OCI-LY1 (cell line): ENCODE measurements around the gene GFI1B.
"Not testable (repeated sequence)": the region's sequence is repeated elsewhere in the genome, so short reads cannot be mapped to it uniquely, and the experiment has no call there.

Experiments
- H2AFZ ChIP-seq: fragments of 200-600 bp; sonication (generic), shearing (Covaris generic); 2 replicates; pipeline ENCODE4 v1.6.0; 2014; ENCODE audit warnings: antibody characterized with exemption, mild to moderate bottlenecking, low read length
- H3F3A ChIP-seq: fragments of 200-600 bp; sonication (generic), shearing (Covaris generic); 2 replicates; pipeline ENCODE4 v1.6.0; 2014; ENCODE audit warnings: mild to moderate bottlenecking, antibody characterized with exemption, low read length, moderate library complexity; ENCODE audit not compliant: insufficient read depth
- H3K27ac ChIP-seq: fragments of 200-600 bp; sonication (generic); 2 replicates; pipeline ENCODE4 v1.5.1; 2014; ENCODE audit warnings: low read length, mixed run types, mild to moderate bottlenecking, low read depth; ENCODE audit not compliant: poor library complexity, severe bottlenecking
- H3K27me3 ChIP-seq: fragments of 200-600 bp; sonication (generic); 2 replicates; pipeline ENCODE4 v1.6.0; 2014; ENCODE audit warnings: antibody characterized with exemption, mild to moderate bottlenecking, low read length, moderate library complexity; ENCODE audit not compliant: insufficient read depth
- H3K36me3 ChIP-seq: fragments of 200-600 bp; sonication (generic); 2 replicates; pipeline ENCODE4 v1.6.1; 2014; ENCODE audit warnings: mild to moderate bottlenecking, antibody characterized with exemption, low read length, moderate library complexity, mixed read lengths; ENCODE audit not compliant: insufficient read depth
- H3K4me1 ChIP-seq: fragments of 200-600 bp; sonication (generic); 2 replicates; pipeline ENCODE4 v1.5.1; 2014; ENCODE audit warnings: mild to moderate bottlenecking, low read length, moderate library complexity; ENCODE audit not compliant: insufficient read depth, severe bottlenecking
- H3K4me2 ChIP-seq: fragments of 200-600 bp; sonication (generic), shearing (Covaris generic); 2 replicates; pipeline ENCODE4 v1.6.1; 2014; ENCODE audit warnings: low read length
- H3K4me3 ChIP-seq: fragments of 200-600 bp; sonication (generic); 2 replicates; pipeline ENCODE4 v1.5.1; 2014; ENCODE audit warnings: low read length, low read depth, mild to moderate bottlenecking, mixed read lengths; ENCODE audit not compliant: poor library complexity, severe bottlenecking
- H3K79me2 ChIP-seq: fragments of 200-600 bp; shearing (Covaris generic); 2 replicates; pipeline ENCODE4 v1.6.1; 2016; ENCODE audit warnings: mixed run types, low read length, mixed read lengths; ENCODE audit not compliant: insufficient read depth
- H3K9ac ChIP-seq: fragments of 200-600 bp; sonication (generic), shearing (Covaris generic); 2 replicates; pipeline ENCODE4 v1.6.1; 2014; ENCODE audit warnings: mild to moderate bottlenecking, low read length, mixed read lengths
- H3K9me2 ChIP-seq: fragments of 200-600 bp; sonication (generic), shearing (Covaris generic); 2 replicates; pipeline ENCODE4 v1.6.1; 2014; ENCODE audit warnings: low read depth, mild to moderate bottlenecking, low read length, mixed read lengths
- H3K9me3 ChIP-seq: fragments of 200-600 bp; shearing (Covaris generic); 2 replicates; pipeline ENCODE4 v1.6.1; 2014; ENCODE audit warnings: low read length, mixed read lengths
- H4K20me1 ChIP-seq: fragments of 200-600 bp; sonication (generic), shearing (Covaris generic); 2 replicates; pipeline ENCODE4 v1.6.0; 2016; ENCODE audit warnings: mild to moderate bottlenecking, low read length; ENCODE audit not compliant: insufficient read depth
- EZH2 ChIP-seq: fragments of 200-600 bp; sonication (generic), shearing (Covaris generic); IDR thresholded peaks from 2 replicates; pipeline ENCODE4 v1.8.0; 2017; ENCODE audit warnings: borderline replicate concordance, mixed run types, mild to moderate bottlenecking, antibody characterized with exemption, low read length, moderate library complexity, mixed read lengths
- TF ChIP-seq, protein P1 (sequence below): fragments of 200-600 bp; sonication (generic), shearing (Covaris generic); IDR thresholded peaks from 2 replicates; pipeline ENCODE4 v1.5.1; 2017; ENCODE audit warnings: mild to moderate bottlenecking, antibody characterized with exemption, low read length, moderate library complexity, mixed read lengths

The GFI1B gene

DNA sequence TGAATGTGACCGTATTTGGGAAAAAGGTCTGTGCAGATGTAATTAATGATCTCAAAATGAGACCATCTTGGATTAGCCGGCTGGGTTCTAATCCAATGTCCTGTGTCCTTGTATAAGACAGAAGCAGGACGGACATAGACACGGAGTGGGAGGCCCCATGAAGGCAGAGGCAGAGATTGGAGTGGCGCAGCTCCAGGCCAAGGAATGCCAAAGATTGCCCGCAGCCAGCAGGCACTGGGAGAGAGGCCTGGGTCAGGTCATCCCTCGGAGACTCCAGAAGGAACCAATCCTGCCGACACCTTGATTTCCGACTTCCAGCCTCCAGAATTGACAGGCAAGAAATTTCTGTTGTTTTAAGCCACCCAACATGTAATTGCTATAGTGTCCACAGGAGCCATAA is 13.0 kb upstream of the GFI1B start:
- Histone ChIP-seq H3K9me3 (no peaks in the 10 kb centered on the region), H3K4me3 (no peak overlapping the region), H3K4me1 (peaks cover 4% of the 10 kb centered on the region), H3K9ac (no peak overlapping the region), H4K20me1 (no peaks in the 10 kb centered on the region), H3K79me2 (no peaks in the 10 kb centered on the region), H3K9me2 (no peaks in the 10 kb centered on the region), H3K36me3 (no peaks in the 10 kb centered on the region), H3F3A (no peaks in the 10 kb centered on the region), H3K4me2 (no peak overlapping the region), H3K27me3 (no peaks in the 10 kb centered on the region), H2AFZ (no peak overlapping the region), H3K27ac (no peak overlapping the region)
- TF ChIP-seq, protein P1, sequence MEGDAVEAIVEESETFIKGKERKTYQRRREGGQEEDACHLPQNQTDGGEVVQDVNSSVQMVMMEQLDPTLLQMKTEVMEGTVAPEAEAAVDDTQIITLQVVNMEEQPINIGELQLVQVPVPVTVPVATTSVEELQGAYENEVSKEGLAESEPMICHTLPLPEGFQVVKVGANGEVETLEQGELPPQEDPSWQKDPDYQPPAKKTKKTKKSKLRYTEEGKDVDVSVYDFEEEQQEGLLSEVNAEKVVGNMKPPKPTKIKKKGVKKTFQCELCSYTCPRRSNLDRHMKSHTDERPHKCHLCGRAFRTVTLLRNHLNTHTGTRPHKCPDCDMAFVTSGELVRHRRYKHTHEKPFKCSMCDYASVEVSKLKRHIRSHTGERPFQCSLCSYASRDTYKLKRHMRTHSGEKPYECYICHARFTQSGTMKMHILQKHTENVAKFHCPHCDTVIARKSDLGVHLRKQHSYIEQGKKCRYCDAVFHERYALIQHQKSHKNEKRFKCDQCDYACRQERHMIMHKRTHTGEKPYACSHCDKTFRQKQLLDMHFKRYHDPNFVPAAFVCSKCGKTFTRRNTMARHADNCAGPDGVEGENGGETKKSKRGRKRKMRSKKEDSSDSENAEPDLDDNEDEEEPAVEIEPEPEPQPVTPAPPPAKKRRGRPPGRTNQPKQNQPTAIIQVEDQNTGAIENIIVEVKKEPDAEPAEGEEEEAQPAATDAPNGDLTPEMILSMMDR = no peak
- no peak for TF ChIP-seq EZH2

DNA sequence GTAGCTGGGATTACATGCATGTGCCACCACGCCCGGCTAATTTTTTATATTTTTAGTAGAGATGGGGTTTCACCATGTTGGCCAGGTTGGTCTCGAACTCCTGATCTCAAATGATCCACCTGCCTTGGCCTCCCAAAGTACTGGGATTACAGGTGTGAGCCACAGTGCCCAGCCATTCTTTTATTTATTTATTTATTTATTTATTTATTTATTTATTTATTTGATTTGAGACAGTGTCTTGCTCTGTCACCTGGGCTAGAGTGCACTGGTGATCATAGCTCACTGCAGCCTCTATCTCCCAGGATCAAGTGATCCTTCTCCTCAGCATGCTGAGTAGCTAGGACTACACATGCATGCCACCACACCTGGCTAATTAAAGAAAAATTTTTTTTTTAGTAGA is 10.6 kb upstream of the GFI1B start:
- H3K27me3 ChIP-seq = not testable (repeated sequence)

DNA sequence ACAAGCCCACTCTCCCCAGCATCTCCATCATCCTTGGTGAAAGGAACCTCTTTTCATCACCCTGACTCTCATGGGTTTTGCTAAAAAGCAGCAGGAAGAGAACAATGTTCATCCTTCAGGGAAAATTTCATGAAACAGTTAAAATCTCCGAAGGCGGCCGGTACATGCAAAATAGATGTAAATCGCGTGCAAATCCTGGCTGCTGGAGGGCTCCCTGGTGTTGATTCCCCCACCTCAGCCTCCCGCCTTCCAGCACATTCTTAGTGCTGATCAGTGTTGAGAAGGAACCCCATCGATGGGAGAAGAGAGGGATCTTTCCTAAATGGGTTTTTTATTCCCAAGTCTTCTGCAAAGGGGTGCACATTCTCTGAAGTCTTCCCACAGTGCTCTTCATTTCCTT is 8.7 kb upstream of the GFI1B start:
- Histone ChIP-seq H3F3A (no peaks in the 10 kb centered on the region), H3K4me3 (no peak overlapping the region), H3K27me3 (peaks cover 8% of the 10 kb centered on the region; the same call in 1 of the 2 replicates), H3K36me3 (no peaks in the 10 kb centered on the region), H3K9ac (no peak overlapping the region), H3K4me2 (no peak overlapping the region), H4K20me1 (no peaks in the 10 kb centered on the region), H3K27ac (no peak overlapping the region), H3K79me2 (no peaks in the 10 kb centered on the region), H3K9me3 (peaks cover 3% of the 10 kb centered on the region; the same call in 1 of the 2 replicates), H2AFZ (no peak overlapping the region), H3K9me2 (no peaks in the 10 kb centered on the region), H3K4me1 (peaks cover 12% of the 10 kb centered on the region)
- no peak for TF ChIP-seq EZH2
- TF ChIP-seq, protein P1 = no peak

More for the DNA sequence above, 10.6 kb upstream of the GFI1B start:
- H3K9ac ChIP-seq, H3K36me3 ChIP-seq, H3K4me2 ChIP-seq, H3K4me3 ChIP-seq, H3K79me2 ChIP-seq, H2AFZ ChIP-seq, H3F3A ChIP-seq, H3K9me3 ChIP-seq, H4K20me1 ChIP-seq, H3K27ac ChIP-seq, H3K9me2 ChIP-seq: not testable (repeated sequence)
- H3K4me1 ChIP-seq = peaks cover 12% of the 10 kb centered on the region

DNA sequence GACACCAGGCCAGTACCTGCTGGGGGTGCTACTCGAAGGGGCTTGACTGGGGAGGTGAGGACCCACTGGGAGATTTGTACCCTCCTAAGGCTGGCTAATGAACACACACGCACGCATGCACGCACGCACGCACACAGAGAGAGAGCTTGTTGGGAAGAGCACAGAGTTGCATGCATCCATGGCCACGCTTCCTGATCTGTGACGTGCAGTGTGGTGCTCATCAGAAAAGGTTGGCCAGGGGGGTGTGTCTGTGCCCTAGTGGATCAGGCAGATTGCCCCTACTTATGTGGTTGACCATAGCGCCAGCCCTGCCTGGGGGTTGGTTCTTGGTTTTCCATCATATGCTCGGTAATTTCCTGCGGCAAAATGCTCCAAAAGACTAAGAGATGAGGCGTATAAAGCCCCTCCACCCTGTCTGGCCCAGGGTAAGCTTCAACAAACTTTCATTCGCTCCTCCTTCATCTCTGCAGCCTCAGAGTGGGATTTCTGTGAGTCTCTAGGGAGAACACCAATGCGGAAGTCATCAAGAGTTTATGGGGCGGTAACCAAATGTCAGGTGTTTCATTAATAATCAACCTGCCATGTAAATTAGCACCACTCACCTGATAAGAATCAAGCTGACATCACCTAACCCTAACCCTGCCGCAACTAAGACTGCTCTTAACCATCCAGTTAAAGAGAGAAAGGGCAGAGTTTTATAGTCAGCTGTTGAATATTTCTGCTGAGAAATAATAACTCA is 8.0 kb upstream of the GFI1B start:
- Histone ChIP-seq H3K27ac (no peak overlapping the region), H2AFZ (no peak overlapping the region), H3K79me2 (no peaks in the 10 kb centered on the region), H3K36me3 (no peaks in the 10 kb centered on the region), H3K4me2 (no peak overlapping the region), H3F3A (no peaks in the 10 kb centered on the region), H3K9me3 (peaks cover 3% of the 10 kb centered on the region; the same call in 1 of the 2 replicates), H3K4me3 (no peak overlapping the region), H3K27me3 (peaks cover 10% of the 10 kb centered on the region; the same call in 1 of the 2 replicates), H3K4me1 (peaks cover 12% of the 10 kb centered on the region), H4K20me1 (no peaks in the 10 kb centered on the region), H3K9me2 (no peaks in the 10 kb centered on the region), H3K9ac (no peak overlapping the region)
- TF ChIP-seq, protein P1 = no peak
- TF ChIP-seq EZH2 = no peak
